Measurements from ENCODE around the gene RNU6-1.

DNA sequence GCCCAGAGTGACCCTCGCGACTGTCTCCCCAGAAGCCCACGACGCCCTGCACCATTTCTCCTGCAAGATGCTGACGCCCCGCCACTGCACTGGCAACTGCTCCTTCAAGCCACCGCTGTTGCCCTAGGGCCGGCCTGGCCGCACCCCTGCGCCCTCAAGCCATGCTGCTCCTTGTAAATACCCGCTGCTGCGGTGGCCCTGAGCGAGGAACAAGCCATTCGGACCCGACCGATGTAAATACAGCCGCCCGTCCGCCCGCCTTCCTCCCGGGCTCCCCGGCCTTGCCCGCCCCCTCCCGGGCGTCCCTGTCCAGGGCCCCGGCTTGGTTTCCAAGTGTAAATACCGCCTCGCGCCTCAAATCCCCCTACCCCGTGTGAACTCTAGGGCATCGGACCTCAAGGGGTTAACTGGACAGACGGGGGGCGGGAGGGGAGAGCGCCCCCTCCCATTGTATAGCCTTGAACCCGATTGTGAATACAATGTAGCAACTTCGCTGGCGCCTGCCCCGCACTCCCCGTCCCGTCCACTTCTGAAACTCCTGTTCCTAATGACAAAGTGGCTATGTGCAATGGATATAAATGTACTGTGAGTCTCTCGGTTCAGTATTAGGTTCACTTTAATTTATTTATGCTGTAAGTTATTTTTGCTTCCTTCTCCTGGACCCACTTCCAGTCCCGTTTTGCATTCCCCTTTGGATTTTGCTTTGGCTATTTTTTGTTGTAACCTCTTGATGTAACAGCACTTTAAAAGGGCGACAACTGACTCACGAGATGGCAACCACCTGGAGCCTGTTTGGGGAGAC, 5.9 kb downstream of the RNU6-1 start:
- no peak for TF ChIP-seq EZH2 (IDR thresholded peaks at IDR 0.05)
- TF ChIP-seq POLR2AphosphoS5 (IDR thresholded peaks at IDR 0.05; ENCODE audit: borderline replicate concordance, low read depth, low read length) = no peak

Measured in SK-N-MC (cell line).